HPDE6-E6E7 (cell line): ENCODE measurements around the gene PLD2.

Source experiments
- DNase-seq: peaks from one replicate; pipeline ENCODE4 v3.0.0; 2011; ENCODE audit warnings: missing footprints; ENCODE audit errors: extremely low spot score

The PLD2 gene

GRCh38 chr17:4833941-4834680, 27.2 kb downstream of the PLD2 start:
- no peak for DNase-seq

GRCh38 chr17:4834681-4835020, 27.7 kb downstream of the PLD2 start:
- no peak for DNase-seq

GRCh38 chr17:4836221-4836620, 29.3 kb downstream of the PLD2 start:
- DNase-seq: no peak

GRCh38 chr17:4837471-4838308, 30.7 kb downstream of the PLD2 start:
- no peak for DNase-seq

GRCh38 chr17:4838309-4838785, 31.4 kb downstream of the PLD2 start:
- DNase-seq: no peak

GRCh38 chr17:4839221-4839620, 32.3 kb downstream of the PLD2 start:
- DNase-seq: no peak

GRCh38 chr17:4839965-4840892, 33.3 kb downstream of the PLD2 start:
- DNase-seq: no peak

GRCh38 chr17:4840893-4841242, 33.9 kb downstream of the PLD2 start:
- DNase-seq: no peak

GRCh38 chr17:4842376-4842775, 35.4 kb downstream of the PLD2 start:
- DNase-seq: no peak

- DNase-seq: no peak
Measured at GRCh38 chr17:4843321-4844000, 36.5 kb downstream of the PLD2 start.

GRCh38 chr17:4845118-4845517, 38.2 kb downstream of the PLD2 start:
- DNase-seq: no peak

- DNase-seq: no peak
Measured at GRCh38 chr17:4846635-4847390, 39.9 kb downstream of the PLD2 start.

- DNase-seq: peak; percentile 78
Measured at GRCh38 chr17:4849011-4849536, 42.1 kb downstream of the PLD2 start.

- DNase-seq: peak; percentile 83
Measured at GRCh38 chr17:4850246-4850645, 43.3 kb downstream of the PLD2 start.

- no peak for DNase-seq
Measured at GRCh38 chr17:4851084-4851483, 44.1 kb downstream of the PLD2 start.

GRCh38 chr17:4852567-4853207, 45.7 kb downstream of the PLD2 start:
- DNase-seq: no peak

GRCh38 chr17:4853208-4853671, 46.3 kb downstream of the PLD2 start:
- DNase-seq: no peak

GRCh38 chr17:4854111-4854681, 47.2 kb downstream of the PLD2 start:
- peak; percentile 83 for DNase-seq

- DNase-seq: no peak
Measured at GRCh38 chr17:4856271-4856936, 49.5 kb downstream of the PLD2 start.
